Measurements from ENCODE around the gene ZMAT1.
A peak's percentile ranks its signal among the peaks of the same experiment; 100 is the strongest.
"Not testable (repeated sequence)": the region's sequence is repeated elsewhere in the genome, so short reads cannot be mapped to it uniquely, and the experiment has no call there.

Gene ZMAT1

GRCh38 chrX:101931488-101932248 lies at the start of gene ZMAT1:
Gene ZMAT1 (minus strand): TSS chrX:101932027. CDS start chrX:101932008, 19 bp downstream.
- DNase-seq (ENCODE audit: low read depth), result peak; percentile 78

- no peak for DNase-seq (ENCODE audit: low read depth)
These were observed 45.3 kb upstream of the ZMAT1 start for GRCh38 chrX:101977106-101977505.

DNA sequence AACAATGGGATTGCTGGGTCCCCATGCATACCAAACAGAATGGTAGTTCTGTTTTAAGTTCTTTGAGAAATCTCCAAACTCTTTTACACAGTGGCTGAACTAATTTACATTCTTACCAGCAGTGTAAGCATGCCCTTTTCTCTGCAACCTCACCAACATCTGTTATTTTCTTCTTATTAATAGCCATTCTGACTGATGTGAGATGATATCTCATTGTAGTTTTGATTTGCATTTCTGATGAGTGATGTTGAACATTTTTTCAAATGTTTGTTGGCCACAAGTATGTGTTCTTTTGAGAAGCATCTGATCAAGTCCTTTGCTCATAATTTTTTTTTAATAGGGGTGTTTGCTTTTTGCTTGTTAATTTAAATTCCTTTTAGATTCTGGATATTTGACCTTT lies 41.2 kb upstream of the ZMAT1 start:
- DNase-seq (ENCODE audit: low read depth), result no peak

DNA sequence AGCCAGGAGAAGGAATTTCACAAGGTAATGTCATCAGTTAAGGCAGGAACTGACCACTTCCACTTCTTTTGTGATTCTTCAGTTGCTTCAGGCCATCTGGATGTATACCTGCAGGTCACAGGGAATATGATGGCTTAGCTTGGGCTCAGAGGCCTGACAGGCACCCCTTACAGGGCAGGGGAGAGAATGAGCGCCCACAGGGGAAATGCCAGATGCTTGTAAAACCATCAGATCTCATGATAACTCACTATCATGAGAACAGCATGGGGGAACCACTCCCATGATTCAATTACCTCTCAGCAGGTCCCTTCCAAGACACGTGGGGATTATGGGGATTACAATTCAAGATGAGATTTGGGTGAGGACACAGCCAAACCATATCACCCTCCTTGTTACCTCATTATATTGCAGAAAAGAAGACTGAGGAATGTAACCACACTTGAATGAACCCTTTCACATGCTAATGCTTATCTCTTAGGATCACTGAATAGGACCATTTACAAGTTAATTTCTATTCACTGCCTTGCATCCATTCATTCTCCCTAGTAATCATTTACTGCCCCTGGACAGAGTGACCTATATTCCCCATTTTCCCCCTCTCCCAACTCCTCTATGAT lies 33.2 kb upstream of the ZMAT1 start:
- DNase-seq (ENCODE audit: low read depth), result not testable (repeated sequence)

DNA sequence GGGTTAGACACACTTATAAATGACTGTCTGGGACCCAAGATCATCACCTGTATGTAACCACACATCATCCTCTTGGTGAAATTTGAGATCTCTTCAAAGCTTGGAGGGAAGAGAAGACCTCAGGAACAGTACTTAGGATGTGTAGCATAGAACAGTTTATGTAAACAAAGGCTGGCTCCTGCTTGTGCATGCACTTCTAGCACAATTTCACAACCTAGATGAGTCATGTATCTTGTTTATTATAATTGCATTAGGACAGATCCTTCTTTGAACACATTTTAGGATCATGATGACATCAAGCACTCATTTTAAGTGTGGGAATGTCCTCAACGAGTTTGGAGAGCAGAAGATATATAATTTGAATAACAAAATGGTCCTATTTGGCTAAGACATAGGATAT lies 26.3 kb upstream of the ZMAT1 start:
- peak; percentile 75 for DNase-seq (ENCODE audit: low read depth)

- DNase-seq (ENCODE audit: low read depth), result no peak
These were observed 25.3 kb upstream of the ZMAT1 start for GRCh38 chrX:101957174-101957573.

DNA sequence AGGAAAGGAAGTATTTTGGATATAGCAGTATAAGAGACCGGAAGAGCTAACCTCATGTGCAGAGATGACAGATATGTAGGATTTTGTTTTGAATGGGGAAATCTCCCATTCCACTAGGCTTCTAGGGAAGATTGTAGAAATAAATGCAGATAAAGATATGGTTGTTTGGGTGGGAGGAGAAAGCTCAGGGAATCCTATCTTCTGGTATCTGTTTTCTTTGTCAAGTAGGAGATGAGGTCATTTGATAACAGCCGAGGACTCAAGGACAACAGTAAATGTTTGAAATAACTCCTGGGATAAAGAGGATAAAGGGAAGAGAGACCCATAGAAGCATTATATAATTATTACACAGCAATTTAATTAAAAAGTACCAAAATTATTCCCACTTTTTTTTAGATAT lies 24.7 kb upstream of the ZMAT1 start:
- DNase-seq (ENCODE audit: low read depth), result peak; percentile 52

GRCh38 chrX:101950581-101950980 lies 18.8 kb upstream of the ZMAT1 start:
- no peak for DNase-seq (ENCODE audit: low read depth)

DNA sequence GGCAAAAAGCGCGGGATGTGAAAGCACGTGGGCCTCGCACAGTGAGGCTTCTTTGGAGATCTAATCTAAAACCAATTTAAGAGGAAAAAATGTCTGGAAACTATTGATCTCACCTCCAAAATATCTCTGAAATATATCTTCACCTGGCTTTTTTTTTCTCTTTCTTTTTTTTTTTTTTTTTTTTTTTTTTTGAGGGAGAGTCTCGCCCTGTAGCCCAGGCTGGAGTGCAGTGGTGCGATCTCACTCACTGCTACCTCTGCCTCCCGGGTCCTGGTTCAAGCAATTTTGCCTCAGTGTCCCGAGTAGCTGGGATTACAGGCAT lies 383 bp upstream of the ZMAT1 start:
- no peak for DNase-seq (ENCODE audit: low read depth)

- no peak for DNase-seq (ENCODE audit: low read depth)
These were observed 715 bp downstream of the ZMAT1 start for GRCh38 chrX:101931136-101931487.

DNA sequence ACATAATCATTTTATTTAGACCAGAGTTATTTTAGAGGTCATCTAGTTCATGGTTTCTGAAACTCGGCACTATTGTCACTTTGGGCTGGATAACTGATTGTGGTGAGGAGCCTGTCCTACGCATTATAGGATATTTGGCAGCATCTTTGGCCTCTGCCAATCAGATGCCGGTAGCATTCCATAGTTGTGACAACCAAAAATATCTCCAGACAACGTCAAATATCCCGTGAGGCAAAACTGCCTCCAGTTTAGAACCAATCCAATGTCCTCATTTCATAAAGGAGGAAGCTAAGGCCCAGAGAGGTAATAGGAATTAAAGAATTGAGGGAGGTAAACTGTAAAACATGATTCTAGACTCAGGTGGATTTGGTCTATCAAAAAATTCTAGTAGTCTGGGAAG lies 6.1 kb downstream of the ZMAT1 start:
- no peak for DNase-seq (ENCODE audit: low read depth)

- no peak for DNase-seq (ENCODE audit: low read depth)
These were observed 13.1 kb downstream of the ZMAT1 start for GRCh38 chrX:101918751-101919150.

GRCh38 chrX:101906136-101906796 lies 25.6 kb downstream of the ZMAT1 start:
- DNase-seq (ENCODE audit: low read depth), result no peak

- DNase-seq (ENCODE audit: low read depth), result no peak
These were observed 26.8 kb downstream of the ZMAT1 start for GRCh38 chrX:101904996-101905395.

All from amniotic epithelial cell (primary cell).